ENCODE results near the gene PALMD.
A peak's percentile ranks its signal among the peaks of the same experiment; 100 is the strongest.

The PALMD gene

GRCh38 chr1:99645699-99646531, at the start of gene PALMD:
PALMD (plus strand) TSS chr1:99646113; CDS start chr1:99646318, 205 bp downstream.
- DNase-seq (ENCODE audit: low read depth) = peak; percentile 90
- no peak for TF ChIP-seq CTCF (IDR thresholded peaks at IDR 0.05; ENCODE audit: insufficient read depth, low read depth, low read length, missing control alignments)
- peak within 1 kb of the TSS; percentile 83 for H3K4me3 ChIP-seq (ENCODE audit: low read length)

- TF ChIP-seq CTCF (IDR thresholded peaks at IDR 0.05; ENCODE audit: insufficient read depth, low read depth, low read length, missing control alignments) = no peak
- H3K4me3 ChIP-seq (ENCODE audit: low read length) = no peak overlapping the region
- DNase-seq (ENCODE audit: low read depth) = no peak
Measured at GRCh38 chr1:99598738-99599411, 47.0 kb upstream of the PALMD start.

GRCh38 chr1:99599678-99600175, 46.2 kb upstream of the PALMD start:
- TF ChIP-seq CTCF (IDR thresholded peaks at IDR 0.05; ENCODE audit: insufficient read depth, low read depth, low read length, missing control alignments) = no peak
- no peak overlapping the region for H3K4me3 ChIP-seq (ENCODE audit: low read length)
- peak; percentile 68 for DNase-seq (ENCODE audit: low read depth)

- DNase-seq (ENCODE audit: low read depth) = no peak
- no peak for TF ChIP-seq CTCF (IDR thresholded peaks at IDR 0.05; ENCODE audit: insufficient read depth, low read depth, low read length, missing control alignments)
- H3K4me3 ChIP-seq (ENCODE audit: low read length) = no peak overlapping the region
Measured at GRCh38 chr1:99600782-99601181, 45.1 kb upstream of the PALMD start.

- no peak for TF ChIP-seq CTCF (IDR thresholded peaks at IDR 0.05; ENCODE audit: insufficient read depth, low read depth, low read length, missing control alignments)
- H3K4me3 ChIP-seq (ENCODE audit: low read length) = no peak overlapping the region
- DNase-seq (ENCODE audit: low read depth) = no peak
Measured at GRCh38 chr1:99601208-99601607, 44.7 kb upstream of the PALMD start.

- no peak for TF ChIP-seq CTCF (IDR thresholded peaks at IDR 0.05; ENCODE audit: insufficient read depth, low read depth, low read length, missing control alignments)
- H3K4me3 ChIP-seq (ENCODE audit: low read length) = no peak overlapping the region
- no peak for DNase-seq (ENCODE audit: low read depth)
Measured at GRCh38 chr1:99601709-99602403, 44.1 kb upstream of the PALMD start.
